Hepatocyte (in vitro differentiated cells): ENCODE results near the gene PRKAR2A.

Experiments
- CTCF ChIP-seq: fragments of 200-600 bp; sonication (generic); IDR thresholded peaks from 2 replicates; pipeline ENCODE4 v1.5.1; 2016; ENCODE audit warnings: antibody characterized with exemption, mild to moderate bottlenecking; ENCODE audit not compliant: poor library complexity
- EZH2 ChIP-seq: fragments of 200-600 bp; sonication (generic); IDR thresholded peaks from 2 replicates; pipeline ENCODE4 v1.6.1; 2016; ENCODE audit warnings: antibody characterized with exemption, mild to moderate bottlenecking, borderline replicate concordance
- EZH2phosphoT487 ChIP-seq: fragments of 200-600 bp; sonication (generic); IDR thresholded peaks from one replicate; pipeline ENCODE4 v1.6.1; 2018; ENCODE audit warnings: antibody characterized with exemption, mild to moderate bottlenecking, low read depth, moderate library complexity; ENCODE audit not compliant: unreplicated experiment, severe bottlenecking

- TF ChIP-seq EZH2 (no peak), CTCF (no peak), EZH2phosphoT487 (no peak)
These were observed 11.0 kb upstream of the PRKAR2A start for GRCh38 chr3:48858709-48859108.
